LNCaP clone FGC (cell line): ENCODE data around the gene PRELID1.

Source experiments
- DNase-seq: peaks from one replicate; pipeline ENCODE4 v3.0.0-alpha.2; 2011; ENCODE audit warnings: low read depth
- H3K4me3 ChIP-seq: 2 replicates; pipeline ENCODE4 v1.5.1; 2011; ENCODE audit warnings: mild to moderate bottlenecking, low read depth, low read length, control low read depth
- TF ChIP-seq, protein P1 (sequence below): IDR thresholded peaks from 2 replicates; pipeline ENCODE4 v1.5.1; 2012; ENCODE audit warnings: mild to moderate bottlenecking; ENCODE audit not compliant: control insufficient read depth, insufficient read depth; ENCODE audit errors: extremely low read depth

The PRELID1 gene

DNA sequence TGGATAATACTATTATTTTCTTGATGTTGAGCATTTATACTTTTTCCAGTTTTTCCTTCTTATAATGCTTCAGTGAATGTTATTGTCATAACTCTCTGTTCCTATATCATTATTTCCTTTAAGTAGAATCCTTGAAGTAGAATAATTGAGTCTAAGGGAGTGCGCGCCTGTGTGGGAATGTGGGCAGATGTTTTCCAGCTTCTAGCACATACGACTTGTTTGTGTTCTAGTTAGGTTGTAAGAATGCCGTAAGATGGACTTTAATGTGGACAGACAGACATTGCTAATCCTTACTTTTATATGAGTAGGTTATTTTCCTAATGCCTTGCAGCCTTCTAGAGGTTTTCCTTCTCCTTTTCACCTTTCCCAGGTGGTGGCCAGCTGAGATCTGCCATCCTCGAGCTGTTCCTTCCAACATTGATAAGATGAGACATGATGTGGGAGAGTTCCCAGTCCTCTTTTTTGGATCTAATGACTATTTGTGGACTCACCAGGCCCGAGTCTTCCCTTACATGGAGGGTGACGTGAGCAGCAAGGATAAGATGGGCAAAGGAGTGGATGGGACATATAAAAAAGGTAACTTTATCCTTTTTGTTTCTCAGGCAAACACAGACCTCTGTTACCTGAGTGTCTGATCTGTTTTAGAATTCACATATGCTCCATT lies 34.2 kb upstream of the PRELID1 start:
- no peak for DNase-seq
- TF ChIP-seq, protein P1, sequence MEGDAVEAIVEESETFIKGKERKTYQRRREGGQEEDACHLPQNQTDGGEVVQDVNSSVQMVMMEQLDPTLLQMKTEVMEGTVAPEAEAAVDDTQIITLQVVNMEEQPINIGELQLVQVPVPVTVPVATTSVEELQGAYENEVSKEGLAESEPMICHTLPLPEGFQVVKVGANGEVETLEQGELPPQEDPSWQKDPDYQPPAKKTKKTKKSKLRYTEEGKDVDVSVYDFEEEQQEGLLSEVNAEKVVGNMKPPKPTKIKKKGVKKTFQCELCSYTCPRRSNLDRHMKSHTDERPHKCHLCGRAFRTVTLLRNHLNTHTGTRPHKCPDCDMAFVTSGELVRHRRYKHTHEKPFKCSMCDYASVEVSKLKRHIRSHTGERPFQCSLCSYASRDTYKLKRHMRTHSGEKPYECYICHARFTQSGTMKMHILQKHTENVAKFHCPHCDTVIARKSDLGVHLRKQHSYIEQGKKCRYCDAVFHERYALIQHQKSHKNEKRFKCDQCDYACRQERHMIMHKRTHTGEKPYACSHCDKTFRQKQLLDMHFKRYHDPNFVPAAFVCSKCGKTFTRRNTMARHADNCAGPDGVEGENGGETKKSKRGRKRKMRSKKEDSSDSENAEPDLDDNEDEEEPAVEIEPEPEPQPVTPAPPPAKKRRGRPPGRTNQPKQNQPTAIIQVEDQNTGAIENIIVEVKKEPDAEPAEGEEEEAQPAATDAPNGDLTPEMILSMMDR, result no peak
- H3K4me3 ChIP-seq, result no peak overlapping the region

DNA sequence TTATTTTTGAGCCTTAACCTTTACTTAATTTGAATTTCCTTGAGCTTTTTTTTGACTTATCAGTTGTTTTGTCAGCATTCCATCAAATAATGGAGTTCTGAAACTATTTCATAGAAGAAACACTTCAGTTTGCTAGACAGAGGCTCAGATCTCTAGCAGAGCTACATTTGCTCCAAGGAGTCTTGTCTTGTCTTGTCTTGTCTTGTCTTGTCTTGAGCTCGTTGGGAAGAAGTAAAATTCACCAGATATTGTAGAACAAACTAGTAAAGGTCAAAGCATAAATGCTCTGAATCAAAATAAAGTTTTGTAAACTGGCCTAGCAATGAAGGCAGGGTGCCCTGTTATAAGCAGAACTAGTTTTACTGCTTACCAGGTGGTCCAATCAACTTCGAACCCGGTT lies 33.6 kb upstream of the PRELID1 start:
- DNase-seq, result no peak
- no peak overlapping the region for H3K4me3 ChIP-seq
- TF ChIP-seq, protein P1, result no peak

DNA sequence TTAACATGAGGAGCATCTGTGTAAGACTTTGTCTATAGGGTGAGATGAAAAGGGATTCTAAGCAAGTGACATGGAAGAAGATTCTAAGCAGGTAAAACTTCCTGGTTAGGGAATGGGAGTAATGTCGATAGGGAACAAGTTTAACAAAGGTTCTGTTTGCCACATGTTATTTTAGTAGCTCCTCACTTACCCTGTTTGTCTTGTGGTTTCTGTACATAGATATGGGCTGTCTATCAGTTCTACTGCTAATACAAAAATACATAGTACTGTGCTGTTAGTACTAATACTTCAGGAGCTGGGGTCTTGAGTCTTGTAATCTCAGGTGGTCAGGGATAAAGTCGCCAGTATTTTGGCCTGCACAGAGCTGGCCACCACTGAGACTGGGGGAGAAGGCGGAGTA lies 32.9 kb upstream of the PRELID1 start:
- no peak overlapping the region for H3K4me3 ChIP-seq
- DNase-seq, result no peak
- TF ChIP-seq, protein P1, result no peak

DNA sequence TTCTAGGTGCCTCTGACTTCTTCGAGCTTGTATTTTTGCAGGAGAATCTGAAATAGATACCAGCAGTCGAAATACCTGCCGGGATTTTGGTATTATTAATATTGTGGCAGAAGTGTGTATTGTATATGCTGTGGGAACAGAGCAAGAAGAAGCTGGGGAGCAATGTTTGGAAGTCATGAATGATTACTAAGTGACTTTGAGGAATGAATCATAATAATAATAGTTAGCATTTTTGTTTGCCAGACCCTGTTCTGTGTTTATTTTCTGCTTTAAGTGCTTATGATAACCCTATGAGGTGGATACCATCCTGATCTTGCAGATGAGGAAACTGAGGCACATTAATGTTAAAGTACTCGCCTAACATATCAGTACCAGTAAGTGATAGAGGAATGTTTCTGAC lies 32.5 kb upstream of the PRELID1 start:
- DNase-seq, result no peak
- TF ChIP-seq, protein P1, result no peak
- no peak overlapping the region for H3K4me3 ChIP-seq

DNA sequence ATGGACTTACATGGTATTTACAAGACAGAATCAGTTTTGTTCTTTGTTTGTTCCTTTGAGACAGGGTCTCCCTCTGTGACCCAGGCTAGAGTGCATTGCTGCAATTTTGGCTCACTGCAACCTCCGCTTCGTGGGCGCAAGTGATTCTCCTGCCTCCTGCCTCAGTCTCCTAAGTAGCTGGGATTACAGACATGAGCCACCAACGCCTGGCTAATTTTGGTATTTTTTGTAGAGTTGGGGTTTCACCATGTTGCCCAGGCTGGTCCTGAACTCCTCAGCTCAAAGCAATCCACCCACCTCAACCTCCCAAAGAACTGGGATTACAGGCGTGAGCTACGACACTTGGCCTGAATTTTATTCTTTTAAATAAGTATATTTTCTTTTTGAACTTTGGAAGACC lies 27.7 kb upstream of the PRELID1 start:
- no peak for DNase-seq
- H3K4me3 ChIP-seq, result no peak overlapping the region
- TF ChIP-seq, protein P1, result no peak

DNA sequence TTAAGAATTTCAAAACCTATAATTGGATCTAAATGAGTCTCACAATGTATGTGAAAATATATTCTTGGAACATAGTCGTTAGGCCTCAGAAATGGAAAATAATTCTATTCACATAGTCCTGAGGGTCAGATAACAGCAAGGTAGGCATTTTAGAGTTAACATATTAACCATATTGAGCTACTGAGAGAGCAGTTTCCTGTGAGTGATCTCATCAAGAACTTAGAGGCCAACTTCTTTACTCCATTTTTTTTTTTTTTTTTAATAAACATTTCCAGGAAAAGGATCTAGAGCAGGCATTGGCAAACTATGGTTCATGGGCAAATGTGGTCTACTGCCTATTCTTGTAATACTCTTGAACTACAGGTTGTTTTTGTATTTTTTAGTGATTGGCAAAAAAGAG lies 26.7 kb upstream of the PRELID1 start:
- DNase-seq, result no peak
- TF ChIP-seq, protein P1, result no peak

DNA sequence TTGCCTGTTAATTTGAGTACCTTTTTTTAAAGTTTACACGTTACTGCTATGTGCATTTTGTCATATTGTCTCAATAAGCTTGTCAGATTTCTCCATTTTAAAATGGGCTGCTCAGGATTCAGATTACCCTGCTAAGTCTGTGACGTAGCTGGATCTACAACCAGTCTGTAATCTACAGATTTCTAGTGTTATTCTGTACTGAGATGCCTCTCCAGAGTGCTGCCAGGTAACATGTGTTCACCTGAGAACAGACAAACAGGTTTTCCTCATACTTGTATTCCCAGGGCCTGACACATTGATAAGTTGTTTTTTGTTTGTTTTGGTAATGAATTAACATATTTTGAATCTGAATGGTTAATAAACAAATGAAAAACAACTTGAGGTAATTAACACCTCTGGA lies 15.4 kb upstream of the PRELID1 start:
- TF ChIP-seq, protein P1, result no peak
- no peak overlapping the region for H3K4me3 ChIP-seq

More for the DNA sequence above, 26.7 kb upstream of the PRELID1 start:
- no peak overlapping the region for H3K4me3 ChIP-seq

More for the DNA sequence above, 15.4 kb upstream of the PRELID1 start:
- DNase-seq, result no peak
